Tibial artery (tissue), 4 donors: ENCODE results near the gene EPN1.

Experiments
- DNase-seq, 2 donors: peaks; one replicate each; pipeline ENCODE4 v3.0.0-alpha.2; 2019
- H3K27ac ChIP-seq, 2 donors: fragments of 200-600 bp; sonication (generic) in 1 of 2; 1 replicate in 1 of 2; 2 replicates in 1 of 2; pipeline ENCODE4 v1.5.1; 2018 to 2019; ENCODE audit warnings: mild to moderate bottlenecking in 1 of 2
- H3K27me3 ChIP-seq, 2 donors: fragments of 200-600 bp; sonication (generic) in 1 of 2; one replicate each; pipeline versions ENCODE4 v1.5.1 to v1.6.0; 2016 to 2019
- H3K36me3 ChIP-seq, 3 donors: fragments of 200-600 bp; sonication (generic) in 2 of 3; one replicate each; pipeline ENCODE4 v1.5.1; 2016 to 2019; ENCODE audit warnings: mild to moderate bottlenecking in 2 of 3
- H3K4me1 ChIP-seq, 4 donors: fragments of 200-600 bp; sonication (generic) in 2 of 4; 1 replicate in 3 of 4; 2 replicates in 1 of 4; pipeline ENCODE4 v1.5.1; 2016 to 2019
- H3K4me3 ChIP-seq, 2 donors: fragments of 200-600 bp; sonication (generic) in 1 of 2; 1 replicate in 1 of 2; 2 replicates in 1 of 2; pipeline ENCODE4 v1.5.1; 2018 to 2019; ENCODE audit warnings: mild to moderate bottlenecking in 2 of 2
- H3K9me3 ChIP-seq, 3 donors: fragments of 200-600 bp; sonication (generic) in 1 of 3; one replicate each; pipeline ENCODE4 v1.5.1; 2016 to 2019
- intact Hi-C: fragments of 100-400 bp; cut with DNase I; formaldehyde crosslinking; loops from one replicate; pipeline ENCODE4 v1.15.0; 2023; ENCODE audit warnings: low total_unique reads
- TF ChIP-seq, protein P1 (sequence below), 2 experiments: fragments of 200-600 bp in 1 of 2; fragments of 450-650 bp in 1 of 2; IDR thresholded peaks; one replicate each; pipeline ENCODE4 v1.5.1; 2017 to 2019; ENCODE audit warnings: antibody characterized with exemption in 2 of 2, mild to moderate bottlenecking in 1 of 2, moderate library complexity in 1 of 2

EPN1 gene

GRCh38 chr19:55697069-55697440 lies 22.0 kb downstream of the EPN1 start:
- Histone ChIP-seq H3K9me3 (no peaks in the 10 kb centered on the region), H3K27me3 (no peaks in the 10 kb centered on the region), H3K4me3 (no peak overlapping the region), H3K36me3 (peaks cover 42 to 88% (median 50%) of the 10 kb centered on the region in 3 donors), H3K27ac (no peak overlapping the region), H3K4me1 (no peaks in the 10 kb centered on the region)
- intact Hi-C loops = no loop called here
- peak in 1 of 2 donors; percentile 34 for DNase-seq
- TF ChIP-seq, protein P1, sequence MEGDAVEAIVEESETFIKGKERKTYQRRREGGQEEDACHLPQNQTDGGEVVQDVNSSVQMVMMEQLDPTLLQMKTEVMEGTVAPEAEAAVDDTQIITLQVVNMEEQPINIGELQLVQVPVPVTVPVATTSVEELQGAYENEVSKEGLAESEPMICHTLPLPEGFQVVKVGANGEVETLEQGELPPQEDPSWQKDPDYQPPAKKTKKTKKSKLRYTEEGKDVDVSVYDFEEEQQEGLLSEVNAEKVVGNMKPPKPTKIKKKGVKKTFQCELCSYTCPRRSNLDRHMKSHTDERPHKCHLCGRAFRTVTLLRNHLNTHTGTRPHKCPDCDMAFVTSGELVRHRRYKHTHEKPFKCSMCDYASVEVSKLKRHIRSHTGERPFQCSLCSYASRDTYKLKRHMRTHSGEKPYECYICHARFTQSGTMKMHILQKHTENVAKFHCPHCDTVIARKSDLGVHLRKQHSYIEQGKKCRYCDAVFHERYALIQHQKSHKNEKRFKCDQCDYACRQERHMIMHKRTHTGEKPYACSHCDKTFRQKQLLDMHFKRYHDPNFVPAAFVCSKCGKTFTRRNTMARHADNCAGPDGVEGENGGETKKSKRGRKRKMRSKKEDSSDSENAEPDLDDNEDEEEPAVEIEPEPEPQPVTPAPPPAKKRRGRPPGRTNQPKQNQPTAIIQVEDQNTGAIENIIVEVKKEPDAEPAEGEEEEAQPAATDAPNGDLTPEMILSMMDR (IDR thresholded peaks at IDR 0.05) = no peak

DNA sequence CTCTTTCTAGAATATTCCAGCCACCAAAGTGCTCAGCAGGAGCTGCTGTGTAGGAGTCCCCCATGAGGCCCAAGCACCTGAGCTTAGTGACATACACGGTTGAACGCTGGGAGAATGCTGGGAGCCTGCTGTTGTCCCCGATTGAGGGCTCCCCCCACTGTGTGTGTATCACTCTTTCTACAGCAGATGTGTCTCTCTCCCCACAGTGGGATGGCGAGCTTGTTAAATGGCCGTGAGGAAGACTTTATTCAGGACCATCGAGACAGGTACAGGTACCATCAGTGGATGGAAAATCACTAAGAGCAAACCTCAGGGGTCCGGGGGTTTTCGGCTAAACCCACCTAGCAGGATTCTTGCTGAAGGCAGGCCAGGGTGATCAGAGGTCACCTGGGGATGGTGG lies 22.7 kb downstream of the EPN1 start:
- intact Hi-C loops = no loop called here
- H3K27ac ChIP-seq = no peak overlapping the region
- H3K4me3 ChIP-seq = no peak overlapping the region
- peak in 1 of 2 donors; percentile 48 for DNase-seq
- peaks cover 35 to 81% (median 44%) of the 10 kb centered on the region in 3 donors for H3K36me3 ChIP-seq
- H3K27me3 ChIP-seq = no peaks in the 10 kb centered on the region
- H3K9me3 ChIP-seq = no peaks in the 10 kb centered on the region
- no peaks in the 10 kb centered on the region for H3K4me1 ChIP-seq
- TF ChIP-seq, protein P1 (IDR thresholded peaks at IDR 0.05) = no peak

- DNase-seq = peak in 1 of 2 donors; percentile 32
- TF ChIP-seq, protein P1 (IDR thresholded peaks at IDR 0.05) = no peak
- Histone ChIP-seq H3K9me3 (no peaks in the 10 kb centered on the region), H3K27ac (no peak overlapping the region), H3K4me3 (no peak overlapping the region), H3K4me1 (no peaks in the 10 kb centered on the region), H3K36me3 (peaks cover 31 to 76% (median 38%) of the 10 kb centered on the region in 3 donors), H3K27me3 (no peaks in the 10 kb centered on the region)
- intact Hi-C loops = no loop called here
Measured at GRCh38 chr19:55698256-55698655, 23.2 kb downstream of the EPN1 start.

DNA sequence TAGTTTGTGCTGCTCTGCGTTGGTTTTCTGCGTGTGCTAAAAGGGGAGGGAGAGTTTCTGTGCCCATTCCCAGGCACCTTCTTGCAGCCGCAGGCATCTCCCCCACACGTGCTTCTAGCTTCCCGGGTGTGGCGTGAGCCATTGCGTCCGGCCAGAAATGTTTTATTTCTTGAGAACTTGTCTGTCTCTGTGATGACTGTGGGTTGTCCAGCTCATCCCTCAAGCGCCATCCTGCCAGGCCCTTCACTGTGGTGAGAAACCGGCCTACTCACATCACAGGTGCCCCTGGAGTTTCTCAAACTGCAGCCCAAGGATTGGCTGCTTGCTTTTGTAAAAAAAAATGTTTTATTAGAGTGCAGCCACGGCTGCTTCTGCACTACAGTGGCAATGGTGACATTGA lies 24.2 kb downstream of the EPN1 start:
- H3K4me3 ChIP-seq = no peak overlapping the region
- TF ChIP-seq, protein P1 (IDR thresholded peaks at IDR 0.05) = no peak
- no peaks in the 10 kb centered on the region for H3K27me3 ChIP-seq
- H3K4me1 ChIP-seq = no peaks in the 10 kb centered on the region
- peaks cover 23 to 69% (median 30%) of the 10 kb centered on the region in 3 donors for H3K36me3 ChIP-seq
- H3K9me3 ChIP-seq = no peaks in the 10 kb centered on the region
- no peak overlapping the region for H3K27ac ChIP-seq
- intact Hi-C loops = no loop called here
- peak in 1 of 2 donors; percentile 34 for DNase-seq

GRCh38 chr19:55700813-55701212 lies 25.8 kb downstream of the EPN1 start:
- Histone ChIP-seq H3K36me3 (peaks cover 12 to 60% (median 21%) of the 10 kb centered on the region in 3 donors), H3K27me3 (no peaks in the 10 kb centered on the region), H3K27ac (no peak overlapping the region), H3K4me3 (no peak overlapping the region), H3K9me3 (no peaks in the 10 kb centered on the region), H3K4me1 (no peaks in the 10 kb centered on the region)
- intact Hi-C loops = no loop called here
- DNase-seq = peak in 1 of 2 donors; percentile 47
- TF ChIP-seq, protein P1 (IDR thresholded peaks at IDR 0.05) = no peak

DNA sequence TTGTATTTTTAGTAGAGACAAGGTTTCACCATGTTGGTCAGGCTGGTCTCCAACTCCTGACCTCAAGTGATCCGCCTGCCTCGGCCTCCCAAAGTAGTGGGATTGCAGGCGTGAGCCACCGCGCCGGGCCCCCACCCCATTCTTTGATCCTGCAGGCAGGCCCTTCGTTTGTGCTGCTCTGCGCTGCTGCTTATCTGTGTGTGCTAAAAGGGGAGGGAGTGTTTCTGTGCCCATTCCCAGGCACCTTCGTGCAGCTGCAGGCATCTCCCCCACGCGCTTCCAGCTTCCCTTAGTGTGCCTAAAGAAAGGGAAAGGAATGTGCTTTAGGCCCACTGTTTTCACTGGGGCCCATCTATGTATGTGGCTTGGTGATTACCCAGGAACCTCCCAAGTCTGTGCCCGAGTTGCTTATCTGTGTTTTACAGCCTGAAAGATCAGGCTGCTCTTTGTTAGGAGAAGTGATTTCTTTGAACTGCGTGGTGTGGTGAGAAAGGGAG lies 27.2 kb downstream of the EPN1 start:
- peaks cover 6 to 46% (median 11%) of the 10 kb centered on the region in 3 donors for H3K36me3 ChIP-seq
- no peak overlapping the region for H3K4me3 ChIP-seq
- intact Hi-C loops = no loop called here
- no peaks in the 10 kb centered on the region for H3K4me1 ChIP-seq
- peak in 1 of 2 donors; percentile 29 for DNase-seq
- H3K9me3 ChIP-seq = no peaks in the 10 kb centered on the region
- H3K27me3 ChIP-seq = no peaks in the 10 kb centered on the region
- TF ChIP-seq, protein P1 (IDR thresholded peaks at IDR 0.05) = no peak
- no peak overlapping the region for H3K27ac ChIP-seq
